GM21717 (cell line): ENCODE measurements around the gene DNM2.
"Not testable (repeated sequence)": the region's sequence is repeated elsewhere in the genome, so short reads cannot be mapped to it uniquely, and the experiment has no call there.

Source experiments
- ATAC-seq: cut with Tn5 transposase; IDR thresholded peaks from one replicate; pipeline ENCODE4 v1.9.1; 2021; ENCODE audit warnings: mild to moderate bottlenecking, moderate library complexity; ENCODE audit not compliant: unreplicated experiment

The DNM2 gene

GRCh38 chr19:10717356-10718204 is at the start of gene DNM2:
TSS of gene DNM2 (plus strand) at chr19:10718079. CDS start at chr19:10718243, 164 bp downstream.
- ATAC-seq: peak; percentile 71

DNA sequence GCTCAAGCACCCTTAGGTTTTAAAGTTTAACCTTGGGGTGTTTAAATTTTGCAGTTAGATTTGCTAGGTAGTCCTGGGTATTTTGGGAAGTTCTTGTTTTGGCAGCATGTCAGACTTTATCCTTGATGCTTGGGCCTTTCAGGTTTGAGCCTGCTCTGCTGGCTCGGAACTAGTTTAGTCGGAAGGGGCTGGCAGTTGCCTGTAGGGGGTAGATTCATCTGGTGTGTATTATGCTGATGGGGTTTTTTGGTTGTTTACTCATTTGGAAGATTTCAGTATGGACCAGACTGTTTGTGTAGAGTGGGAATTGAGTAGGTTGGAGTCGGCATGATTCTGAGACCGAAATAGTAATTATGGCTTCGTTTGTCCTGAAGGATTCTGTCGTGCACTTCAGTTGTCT is 48.6 kb upstream of the DNM2 start:
- ATAC-seq: no peak

DNA sequence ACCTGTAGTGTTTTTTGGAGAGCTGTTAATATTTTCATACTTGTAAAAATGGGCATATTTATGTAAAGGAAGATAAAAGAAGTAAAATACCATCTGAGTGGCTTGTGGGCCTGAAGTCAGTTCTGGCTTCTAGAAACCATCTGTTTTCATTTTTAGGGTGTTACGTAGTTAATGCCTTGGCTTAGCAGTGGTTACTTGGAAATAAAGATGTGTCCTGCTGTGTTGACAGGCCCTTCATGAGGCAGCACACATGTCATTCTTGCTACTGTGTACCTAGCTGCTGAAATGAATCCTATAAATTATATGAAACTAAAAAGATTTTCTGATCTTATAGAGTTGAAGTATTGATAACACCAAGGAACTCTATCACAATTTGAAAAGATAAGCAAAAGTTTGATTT is 47.7 kb upstream of the DNM2 start:
- no peak for ATAC-seq

GRCh38 chr19:10670876-10671804 is 46.7 kb upstream of the DNM2 start:
- no peak for ATAC-seq

DNA sequence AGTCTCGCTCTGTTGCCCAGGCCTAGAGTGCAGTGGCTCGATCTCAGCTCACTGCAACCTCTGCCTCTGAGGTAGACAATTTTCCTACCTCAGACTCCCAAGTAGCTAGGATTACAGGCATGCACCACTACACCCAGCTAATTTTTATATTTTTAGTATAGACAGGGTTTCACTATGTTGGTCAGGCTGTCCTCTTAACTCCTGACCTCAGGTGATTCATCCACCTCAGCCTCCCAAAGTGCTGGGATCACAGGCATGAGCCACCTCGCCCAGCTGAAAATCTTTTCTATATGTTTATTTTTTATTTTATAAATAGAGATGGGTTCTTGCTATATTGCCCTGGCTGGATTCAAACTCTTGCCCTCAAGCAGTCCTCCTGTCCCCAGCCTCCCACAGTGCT is 46.0 kb upstream of the DNM2 start:
- not testable (repeated sequence) for ATAC-seq

GRCh38 chr19:10675214-10675613 is 42.7 kb upstream of the DNM2 start:
- not testable (repeated sequence) for ATAC-seq

DNA sequence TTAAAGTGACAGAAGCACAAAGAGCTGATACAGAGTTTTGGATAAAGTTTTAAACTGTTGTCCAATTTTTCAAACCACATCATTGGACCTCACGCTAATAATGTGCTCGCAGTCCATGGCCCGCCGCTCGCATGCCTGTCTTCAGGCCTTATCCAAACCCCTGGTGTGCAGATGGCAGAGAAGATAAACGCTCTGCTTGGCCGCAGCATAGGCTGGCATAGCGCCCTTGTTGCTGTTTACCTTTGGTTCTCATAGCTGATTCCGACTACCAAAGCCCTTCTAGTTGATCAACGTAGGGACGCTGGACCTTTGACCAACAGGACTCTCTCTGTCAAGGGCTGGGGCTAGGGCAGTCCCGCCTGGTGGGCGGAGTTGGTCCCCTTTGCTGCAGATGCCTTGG is 40.1 kb upstream of the DNM2 start:
- ATAC-seq: no peak

GRCh38 chr19:10678813-10679212 is 39.1 kb upstream of the DNM2 start:
- no peak for ATAC-seq

DNA sequence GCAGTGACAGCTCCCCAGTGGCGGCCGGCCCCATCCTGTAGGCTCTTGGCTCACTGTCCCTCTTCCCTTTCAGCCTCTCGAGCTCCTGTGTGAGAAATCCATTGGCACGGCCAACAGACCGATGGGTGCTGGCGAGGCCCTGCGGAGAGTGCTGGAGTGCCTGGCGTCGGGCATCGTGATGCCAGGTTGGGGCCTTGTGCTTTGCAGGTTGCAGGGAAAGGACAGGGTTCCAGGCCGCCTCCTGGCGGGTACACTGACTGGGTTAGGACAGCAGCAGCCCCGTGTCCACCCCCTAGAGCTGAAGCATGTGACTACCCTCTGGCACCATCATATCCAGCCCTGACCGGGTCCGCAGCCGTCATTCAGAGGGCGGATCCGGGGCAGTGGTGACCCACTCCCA is 38.1 kb upstream of the DNM2 start:
- ATAC-seq: no peak

DNA sequence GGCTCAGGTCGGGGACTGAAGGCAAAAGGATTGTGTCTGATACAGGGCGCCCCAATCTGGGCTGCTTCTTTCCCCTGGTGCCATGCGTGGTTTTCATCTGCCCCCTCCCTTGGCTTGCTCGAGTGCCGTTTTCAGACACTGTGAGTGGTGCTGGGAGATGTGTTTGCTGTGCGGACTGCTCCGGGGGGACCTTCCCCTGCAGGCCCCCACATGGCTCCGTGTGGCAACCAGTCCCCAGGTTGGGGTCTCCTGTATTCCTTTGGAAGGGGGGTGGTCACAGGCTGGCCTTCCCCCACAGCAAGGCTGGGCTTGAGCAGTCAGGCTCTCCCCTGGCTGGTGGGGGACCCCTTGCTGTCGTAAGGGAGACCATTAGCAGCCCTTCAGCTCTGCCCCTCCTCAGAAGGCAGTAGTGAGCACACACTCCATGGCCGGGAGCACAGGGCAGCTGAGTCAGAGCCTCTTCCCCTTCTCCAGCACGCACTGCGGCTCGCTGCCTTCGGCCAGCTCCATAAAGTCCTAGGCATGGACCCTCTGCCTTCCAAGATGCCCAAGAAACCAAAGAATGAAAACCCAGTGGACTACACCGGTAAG is 37.2 kb upstream of the DNM2 start:
- no peak for ATAC-seq

- ATAC-seq: no peak
Measured at GRCh38 chr19:10681658-10682057, 36.2 kb upstream of the DNM2 start.

DNA sequence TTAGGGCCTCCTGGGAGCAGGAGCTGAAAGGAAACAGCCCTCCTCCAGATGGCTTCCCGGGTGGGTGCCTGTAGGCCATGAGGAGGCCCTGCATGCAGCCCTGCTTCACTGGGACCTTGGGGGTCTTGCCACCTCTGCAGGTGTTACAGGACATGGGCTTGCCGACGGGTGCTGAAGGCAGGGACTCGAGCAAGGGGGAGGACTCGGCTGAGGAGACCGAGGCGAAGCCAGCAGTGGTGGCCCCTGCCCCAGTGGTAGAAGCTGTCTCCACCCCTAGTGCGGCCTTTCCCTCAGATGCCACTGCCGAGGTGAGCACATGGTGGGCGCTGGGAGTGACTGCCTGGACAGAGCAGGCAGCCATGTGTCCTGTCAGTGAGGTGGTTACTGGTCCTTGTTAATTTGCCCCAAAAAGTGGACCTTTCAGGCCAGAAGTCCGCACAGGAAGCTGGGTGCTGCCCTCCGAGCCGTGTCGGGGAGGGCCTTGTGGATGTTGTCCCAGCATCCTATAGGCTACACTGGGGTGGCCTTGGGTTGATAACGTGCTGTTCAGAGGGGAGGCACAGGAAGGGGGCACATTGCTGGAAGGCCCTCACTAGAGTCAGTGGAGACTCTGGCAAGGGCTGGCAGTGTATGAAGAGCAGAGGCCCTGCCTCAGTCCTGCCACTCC is 35.3 kb upstream of the DNM2 start:
- no peak for ATAC-seq

- ATAC-seq: no peak
Measured at GRCh38 chr19:10683064-10683426, 34.8 kb upstream of the DNM2 start.

DNA sequence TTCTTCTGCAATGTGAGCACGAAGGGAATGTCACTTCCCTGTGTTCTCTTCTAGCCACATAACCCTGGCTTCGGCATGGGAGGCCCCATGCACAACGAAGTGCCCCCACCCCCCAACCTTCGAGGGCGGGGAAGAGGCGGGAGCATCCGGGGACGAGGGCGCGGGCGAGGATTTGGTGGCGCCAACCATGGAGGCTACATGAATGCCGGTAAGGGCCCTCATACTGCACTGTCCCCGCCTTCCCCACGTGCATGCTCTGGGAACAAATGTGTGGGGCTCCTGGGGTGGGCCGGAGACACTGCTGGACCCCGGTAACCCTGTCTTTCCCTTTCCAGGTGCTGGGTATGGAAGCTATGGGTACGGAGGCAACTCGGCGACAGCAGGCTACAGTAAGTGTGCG is 34.3 kb upstream of the DNM2 start:
- no peak for ATAC-seq

DNA sequence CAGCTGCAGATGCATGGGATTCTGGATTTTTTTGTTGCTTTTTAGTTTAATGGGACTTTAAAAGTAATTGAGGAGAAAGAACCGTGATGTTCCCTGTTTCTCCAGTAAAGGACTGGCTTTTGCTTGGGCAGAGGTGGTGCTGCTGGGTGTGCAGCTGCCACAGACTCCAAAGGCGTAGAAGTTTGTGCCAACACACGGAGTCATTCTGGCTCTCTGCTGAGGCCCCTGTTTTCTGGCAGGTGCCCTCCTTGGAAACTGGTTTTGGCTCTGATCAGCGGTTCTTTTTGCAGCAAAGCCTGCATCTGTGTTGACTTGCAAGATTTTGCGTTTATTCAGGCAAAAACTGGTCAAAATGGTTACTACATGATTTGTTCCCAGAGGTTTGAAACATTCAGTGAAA is 32.7 kb upstream of the DNM2 start:
- no peak for ATAC-seq

DNA sequence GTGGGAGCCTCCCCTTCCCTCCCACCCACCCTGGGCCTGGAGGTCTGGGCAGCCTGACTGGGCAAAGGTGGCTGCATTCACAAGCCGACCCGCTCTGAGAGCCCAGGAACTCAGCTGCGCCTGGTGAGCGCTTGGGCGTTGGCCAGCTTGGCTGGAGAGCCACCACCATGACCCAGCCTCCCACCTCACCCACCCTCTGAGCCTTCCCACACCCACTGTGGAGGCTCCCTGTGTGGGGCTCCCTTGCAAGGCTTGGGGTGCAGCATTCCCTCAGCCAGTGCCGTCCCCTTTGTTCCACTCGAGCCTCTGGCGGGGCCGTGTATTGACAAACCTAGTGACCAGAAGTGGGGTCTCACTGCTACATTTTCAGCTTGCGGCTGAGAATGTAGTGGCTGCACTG is 31.7 kb upstream of the DNM2 start:
- no peak for ATAC-seq

DNA sequence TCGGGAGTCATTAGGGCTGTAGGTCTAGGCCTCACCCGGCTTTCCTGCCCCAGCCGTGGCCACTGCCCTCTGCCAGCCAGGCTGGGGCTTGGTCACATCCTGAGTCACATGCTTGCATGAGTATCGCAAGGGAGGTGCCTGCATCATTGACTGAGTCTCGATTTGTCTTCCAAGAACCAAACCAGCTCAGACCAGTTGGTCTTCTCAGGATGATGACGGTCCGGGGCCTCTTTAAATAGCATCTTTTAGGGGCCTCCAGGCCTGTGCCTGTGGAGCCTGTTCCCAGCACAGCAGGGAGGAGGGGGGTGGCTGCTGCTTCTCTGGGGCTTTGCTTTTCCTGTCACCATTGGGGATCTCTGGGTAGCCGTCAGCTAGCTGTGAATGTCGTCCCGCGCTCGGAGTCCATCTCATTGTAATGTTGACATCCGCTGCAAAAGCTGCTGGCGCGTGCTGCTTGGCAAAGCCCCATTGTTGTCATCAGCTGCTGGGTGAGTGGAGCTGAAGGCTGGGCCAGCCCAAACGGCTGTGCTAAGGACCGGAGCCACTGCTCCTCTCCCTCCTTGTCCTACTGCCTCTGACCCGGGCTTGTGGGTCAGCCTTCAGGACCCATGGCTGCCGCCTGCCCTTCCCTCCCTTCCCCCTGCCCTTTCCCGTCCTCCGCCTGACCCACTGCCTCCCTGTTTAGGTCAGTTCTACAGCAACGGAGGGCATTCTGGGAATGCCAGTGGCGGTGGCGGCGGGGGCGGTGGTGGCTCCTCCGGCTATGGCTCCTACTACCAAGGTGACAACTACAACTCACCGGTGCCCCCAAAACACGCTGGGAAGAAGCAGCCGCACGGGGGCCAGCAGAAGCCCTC is 31.0 kb upstream of the DNM2 start:
- no peak for ATAC-seq

- no peak for ATAC-seq
Measured at GRCh38 chr19:10687518-10688288, 30.2 kb upstream of the DNM2 start.

DNA sequence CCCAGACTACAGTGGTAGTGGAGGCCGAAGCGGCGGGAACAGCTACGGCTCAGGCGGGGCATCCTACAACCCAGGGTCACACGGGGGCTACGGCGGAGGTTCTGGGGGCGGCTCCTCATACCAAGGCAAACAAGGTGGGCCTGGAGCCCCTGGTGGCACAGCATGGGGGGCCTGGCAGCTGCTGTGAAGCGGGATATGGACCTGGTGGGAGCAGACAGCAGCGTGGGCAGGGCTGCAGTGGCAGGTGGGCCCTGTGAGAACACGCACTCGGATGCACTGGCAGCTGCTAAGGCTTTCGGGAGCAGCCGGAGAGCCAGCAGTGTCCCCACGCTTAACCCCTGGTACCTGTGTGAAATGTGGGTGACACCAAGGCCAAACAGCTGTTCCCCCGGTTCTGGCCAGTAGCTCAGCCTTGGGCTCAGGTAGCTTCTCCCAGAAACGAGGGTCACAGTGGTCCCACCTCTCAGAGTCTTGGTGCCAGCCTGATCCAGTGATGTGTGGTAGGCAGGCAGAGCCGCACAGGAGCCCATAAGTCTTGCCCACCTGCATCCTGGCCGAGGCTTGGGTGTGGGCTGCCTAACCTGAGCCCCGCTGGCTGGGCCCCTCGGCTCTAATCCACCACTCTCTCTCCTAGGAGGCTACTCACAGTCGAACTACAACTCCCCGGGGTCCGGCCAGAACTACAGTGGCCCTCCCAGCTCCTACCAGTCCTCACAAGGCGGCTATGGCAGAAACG is 29.2 kb upstream of the DNM2 start:
- ATAC-seq: no peak
